PC-3 (cell line): ENCODE results near the gene TGFBR3.

Experiments used
- EZH2 ChIP-seq: fragments of 300-600 bp; sonication (generic); IDR thresholded peaks from one replicate; pipeline ENCODE4 v1.6.1; 2017; ENCODE audit warnings: antibody characterized with exemption, mild to moderate bottlenecking, low read length; ENCODE audit not compliant: unreplicated experiment
- EZH2phosphoT487 ChIP-seq: fragments of 300-600 bp; sonication (generic); IDR thresholded peaks from 2 replicates; pipeline ENCODE4 v1.6.1; 2018; ENCODE audit warnings: mild to moderate bottlenecking, antibody characterized with exemption, low read length, borderline replicate concordance
- TF ChIP-seq, protein P1 (sequence below): fragments of 300-600 bp; sonication (generic); conservative IDR thresholded peaks from 2 replicates; pipeline ENCODE4 v1.5.1; 2017; ENCODE audit warnings: antibody characterized with exemption, low read depth, mild to moderate bottlenecking, low read length

DNA sequence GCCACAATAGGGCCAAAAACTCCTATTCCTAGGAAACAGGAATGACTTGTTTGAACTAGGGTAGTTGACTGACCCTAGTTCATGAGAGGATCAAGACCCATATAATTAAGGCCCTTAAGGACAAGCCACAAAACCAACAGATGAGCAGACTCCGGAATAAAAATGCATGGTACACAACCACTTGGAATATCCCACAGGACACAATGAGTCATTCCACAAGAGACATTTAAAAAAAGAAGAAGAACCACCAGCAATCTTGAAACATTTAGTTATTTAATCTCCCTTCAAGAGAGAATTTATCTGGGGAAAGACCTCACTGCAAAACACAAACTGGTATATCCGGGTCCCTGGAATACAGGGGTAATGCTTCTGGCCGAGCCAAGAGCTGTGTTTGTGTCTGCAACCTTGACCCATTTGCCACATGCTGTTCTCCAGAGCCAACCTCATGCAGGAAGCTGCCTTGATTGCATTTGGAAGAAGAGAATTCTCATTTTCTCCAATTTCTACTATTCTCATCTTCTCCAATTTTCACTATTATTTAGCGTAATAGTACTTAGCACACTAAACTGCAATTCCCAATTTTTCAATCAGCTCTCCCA is 135.5 kb downstream of the TGFBR3 start:
- TF ChIP-seq, protein P1, sequence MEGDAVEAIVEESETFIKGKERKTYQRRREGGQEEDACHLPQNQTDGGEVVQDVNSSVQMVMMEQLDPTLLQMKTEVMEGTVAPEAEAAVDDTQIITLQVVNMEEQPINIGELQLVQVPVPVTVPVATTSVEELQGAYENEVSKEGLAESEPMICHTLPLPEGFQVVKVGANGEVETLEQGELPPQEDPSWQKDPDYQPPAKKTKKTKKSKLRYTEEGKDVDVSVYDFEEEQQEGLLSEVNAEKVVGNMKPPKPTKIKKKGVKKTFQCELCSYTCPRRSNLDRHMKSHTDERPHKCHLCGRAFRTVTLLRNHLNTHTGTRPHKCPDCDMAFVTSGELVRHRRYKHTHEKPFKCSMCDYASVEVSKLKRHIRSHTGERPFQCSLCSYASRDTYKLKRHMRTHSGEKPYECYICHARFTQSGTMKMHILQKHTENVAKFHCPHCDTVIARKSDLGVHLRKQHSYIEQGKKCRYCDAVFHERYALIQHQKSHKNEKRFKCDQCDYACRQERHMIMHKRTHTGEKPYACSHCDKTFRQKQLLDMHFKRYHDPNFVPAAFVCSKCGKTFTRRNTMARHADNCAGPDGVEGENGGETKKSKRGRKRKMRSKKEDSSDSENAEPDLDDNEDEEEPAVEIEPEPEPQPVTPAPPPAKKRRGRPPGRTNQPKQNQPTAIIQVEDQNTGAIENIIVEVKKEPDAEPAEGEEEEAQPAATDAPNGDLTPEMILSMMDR: no peak
- no peak for TF ChIP-seq EZH2
- no peak for TF ChIP-seq EZH2phosphoT487
